ENCODE measurements around the gene FCAMR. TPM values are rescaled to one million over a fixed set of nuclear protein-coding genes. Genes with fewer than 3 reads are reported as not detected.
A peak's percentile ranks its signal among the peaks of the same experiment; 100 is the strongest.

Gene FCAMR, protein sequence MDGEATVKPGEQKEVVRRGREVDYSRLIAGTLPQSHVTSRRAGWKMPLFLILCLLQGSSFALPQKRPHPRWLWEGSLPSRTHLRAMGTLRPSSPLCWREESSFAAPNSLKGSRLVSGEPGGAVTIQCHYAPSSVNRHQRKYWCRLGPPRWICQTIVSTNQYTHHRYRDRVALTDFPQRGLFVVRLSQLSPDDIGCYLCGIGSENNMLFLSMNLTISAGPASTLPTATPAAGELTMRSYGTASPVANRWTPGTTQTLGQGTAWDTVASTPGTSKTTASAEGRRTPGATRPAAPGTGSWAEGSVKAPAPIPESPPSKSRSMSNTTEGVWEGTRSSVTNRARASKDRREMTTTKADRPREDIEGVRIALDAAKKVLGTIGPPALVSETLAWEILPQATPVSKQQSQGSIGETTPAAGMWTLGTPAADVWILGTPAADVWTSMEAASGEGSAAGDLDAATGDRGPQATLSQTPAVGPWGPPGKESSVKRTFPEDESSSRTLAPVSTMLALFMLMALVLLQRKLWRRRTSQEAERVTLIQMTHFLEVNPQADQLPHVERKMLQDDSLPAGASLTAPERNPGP
- not detected in 2 replicates for total RNA-seq (2014; rRNA removed; shearing (Covaris generic))

DNA sequence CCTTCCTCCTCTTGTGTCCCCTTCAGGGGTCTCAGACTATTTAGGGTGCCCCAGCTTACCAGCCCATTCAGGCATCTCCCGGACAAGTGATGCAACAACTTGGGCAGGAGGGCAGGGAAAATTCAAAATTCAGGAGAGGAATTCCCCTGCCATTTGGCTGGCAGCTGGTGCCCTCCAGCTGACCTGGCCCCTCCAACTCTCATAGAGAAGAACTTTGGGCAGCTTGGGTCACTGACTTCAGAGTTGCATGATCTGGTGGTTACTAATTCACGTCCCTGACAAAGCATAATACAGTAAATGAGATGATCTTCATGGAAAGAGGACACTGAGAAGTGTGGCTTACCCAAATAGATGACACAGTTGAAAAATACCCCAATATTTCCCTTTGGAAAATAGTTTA lies at the start of gene FCAMR:
TSS of gene FCAMR (minus strand) at position 15 of the 400 bp plus-strand sequence. CDS start 335 bp downstream, outside the sequence.
- DNase-seq (ENCODE audit: low read depth): no peak

DNA sequence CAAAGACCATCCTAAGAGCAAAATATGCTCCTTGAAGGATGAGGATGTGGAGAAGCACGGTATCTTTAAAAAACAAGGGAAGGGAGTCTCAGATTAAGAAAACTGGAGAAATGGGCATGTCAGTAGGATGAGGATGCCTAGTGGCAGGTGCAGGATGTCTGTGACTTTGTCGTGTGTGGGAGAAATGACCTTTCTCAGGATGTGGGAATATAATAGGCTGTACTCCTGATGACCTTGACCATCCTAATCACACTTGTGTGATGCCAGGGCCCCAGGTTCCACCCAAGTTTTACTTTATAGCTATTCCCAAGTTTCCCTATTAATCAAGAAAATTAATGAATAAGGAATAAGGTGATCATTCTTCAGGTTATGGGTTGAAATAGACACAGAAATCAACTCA lies 49.4 kb upstream of the FCAMR start:
- no peak for DNase-seq (ENCODE audit: low read depth)

DNA sequence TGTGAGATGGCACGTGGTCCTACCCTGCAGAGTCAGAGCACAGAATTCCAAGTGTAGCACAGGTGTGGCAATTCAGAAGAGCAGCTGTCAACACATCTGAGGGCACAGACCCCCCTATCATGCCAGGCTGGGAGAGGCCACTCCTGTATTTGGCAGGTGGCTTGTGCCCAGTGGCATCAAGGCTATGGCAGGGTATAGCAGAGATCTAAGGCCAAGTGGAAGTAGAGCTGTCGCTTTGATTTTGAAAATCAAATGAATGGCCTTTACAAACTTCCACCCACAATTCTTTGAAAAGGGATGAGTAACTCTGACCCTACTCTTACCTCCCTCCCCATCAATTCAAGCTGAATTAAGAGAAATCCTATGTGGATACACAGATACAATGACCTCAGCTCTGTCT lies 48.9 kb upstream of the FCAMR start:
- no peak for DNase-seq (ENCODE audit: low read depth)

DNA sequence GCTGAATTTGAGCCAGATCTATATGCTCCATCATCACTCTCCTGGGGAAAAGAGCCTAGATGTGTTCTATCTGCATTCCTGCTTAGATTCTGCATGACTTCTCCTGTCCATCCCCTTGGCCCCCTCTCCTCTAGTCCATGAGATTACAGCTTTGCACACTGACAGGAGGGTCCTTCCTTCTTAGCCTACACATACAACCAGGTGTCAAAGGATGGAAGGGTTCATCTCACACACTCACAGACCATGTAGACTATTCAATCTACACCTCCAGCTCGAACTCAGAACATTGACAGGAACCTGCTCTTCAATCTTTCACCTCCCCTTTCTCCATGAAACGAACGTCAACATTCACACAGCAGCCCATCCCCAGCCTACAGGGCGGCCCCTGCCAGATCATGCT lies 48.4 kb upstream of the FCAMR start:
- no peak for DNase-seq (ENCODE audit: low read depth)

DNA sequence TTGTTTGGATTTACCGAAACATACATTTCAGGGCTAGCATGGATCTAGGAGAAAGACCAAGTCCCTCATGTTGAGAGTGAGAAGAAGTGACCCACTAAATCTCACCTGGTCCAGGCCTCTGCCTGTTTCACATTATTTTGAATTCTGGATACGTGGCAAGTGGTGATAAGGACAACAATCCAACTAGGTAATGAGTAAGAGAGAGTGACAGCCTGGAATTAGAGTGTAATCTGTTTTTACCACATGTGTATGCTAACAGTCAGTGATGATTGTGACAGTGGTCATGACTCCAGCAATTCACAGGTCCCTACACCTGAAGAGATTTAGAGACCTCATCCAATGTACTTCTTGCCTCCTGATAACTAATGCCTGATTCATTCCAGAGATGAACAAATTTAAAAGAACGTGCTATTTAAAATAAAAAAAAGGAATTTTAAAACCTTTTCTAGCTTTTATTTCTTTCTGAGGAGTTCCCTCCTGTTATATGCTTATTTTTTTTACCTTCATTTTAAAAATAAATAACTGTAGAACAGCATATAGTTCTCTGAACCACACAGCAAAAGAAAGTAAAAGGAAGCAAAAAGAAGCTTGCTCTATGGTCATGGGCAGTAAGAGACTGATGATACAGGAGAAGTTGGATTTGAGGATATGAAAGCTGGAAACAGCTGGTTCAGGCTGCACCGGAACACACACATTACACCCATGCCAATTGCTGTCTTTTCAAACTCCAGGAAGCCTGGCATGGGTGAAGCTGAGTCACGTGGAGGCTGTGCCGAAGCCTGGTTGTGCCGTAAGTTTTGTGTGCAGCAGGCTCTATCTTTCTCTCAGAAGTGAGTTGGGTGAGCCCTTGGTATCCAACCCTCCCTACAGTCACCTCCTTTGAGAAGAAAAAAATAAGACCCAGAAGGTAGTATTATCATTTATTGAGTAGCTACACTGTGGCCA lies 47.6 kb upstream of the FCAMR start:
- peak; percentile 64 for DNase-seq (ENCODE audit: low read depth)

DNA sequence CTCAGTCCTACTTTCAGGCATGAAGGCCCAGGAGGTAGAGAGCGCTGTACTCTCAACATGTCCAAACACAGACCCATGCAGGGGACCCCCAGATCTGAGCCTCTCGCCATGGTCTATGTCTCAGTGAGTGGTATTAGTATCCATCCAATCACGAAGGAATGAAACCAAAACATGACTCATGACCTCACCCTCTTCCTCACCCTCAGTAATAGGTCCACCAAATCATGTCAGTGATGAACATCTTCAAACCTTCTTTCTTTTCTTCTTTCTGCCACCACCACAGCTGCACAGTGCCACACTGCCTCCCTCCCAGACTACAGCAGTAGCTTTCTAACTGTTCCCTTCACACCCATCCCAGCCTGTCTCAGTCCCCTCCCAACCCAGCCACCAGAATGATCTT lies 45.5 kb upstream of the FCAMR start:
- DNase-seq (ENCODE audit: low read depth): no peak

DNA sequence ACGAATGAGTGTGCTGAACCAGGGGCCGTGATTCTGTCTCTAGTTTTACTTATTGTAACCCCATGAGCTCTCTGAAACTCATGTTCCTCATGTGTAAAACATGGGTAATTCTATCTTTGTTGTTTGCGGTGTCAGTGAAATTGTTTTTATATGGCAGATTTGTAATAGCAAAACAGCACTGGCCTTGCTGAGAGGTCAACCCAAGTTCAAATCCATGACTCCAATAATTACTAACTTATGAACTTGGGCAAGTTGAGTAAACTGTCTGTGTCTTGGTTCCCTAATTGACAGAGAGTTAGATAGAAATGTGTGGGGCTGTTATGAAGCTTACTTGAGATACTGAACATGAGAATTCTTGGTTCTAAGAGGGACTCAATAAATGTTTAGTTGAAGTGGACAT lies 44.5 kb upstream of the FCAMR start:
- no peak for DNase-seq (ENCODE audit: low read depth)

DNA sequence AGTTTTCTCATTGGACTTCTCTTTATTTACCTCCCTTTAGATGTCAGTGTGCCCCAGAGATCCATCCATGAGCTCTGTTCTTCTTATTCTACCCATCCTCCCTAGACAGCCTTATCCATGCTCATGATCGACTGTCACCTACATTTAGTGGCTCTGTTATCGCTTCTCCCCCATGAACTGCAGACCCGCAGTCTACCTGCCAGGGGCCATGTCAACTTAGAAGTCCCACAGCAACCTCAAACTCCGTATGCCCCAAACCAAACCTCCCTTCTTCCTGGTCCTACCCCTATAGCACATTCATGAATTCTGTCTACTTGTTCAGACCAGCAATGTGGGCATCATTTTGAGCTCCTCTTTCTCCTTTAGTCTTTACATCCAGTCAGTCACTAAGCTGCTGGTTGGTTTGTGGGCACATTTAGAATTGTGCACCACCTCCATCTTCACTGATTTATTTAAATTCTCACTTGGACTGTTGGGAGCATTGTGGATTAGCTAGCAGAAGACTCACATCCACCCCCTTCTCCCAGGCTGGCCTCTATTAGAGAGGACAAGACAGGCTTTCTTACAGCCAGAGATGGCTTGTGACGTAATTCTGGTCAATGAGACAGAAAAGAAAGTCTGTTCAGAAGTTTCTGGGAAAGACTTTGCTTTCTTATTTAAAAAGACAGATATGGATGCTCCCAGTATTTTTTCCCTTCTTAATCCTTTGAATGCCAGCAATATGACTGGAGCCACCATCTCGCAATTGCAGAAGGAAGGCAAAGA lies 43.2 kb upstream of the FCAMR start:
- DNase-seq (ENCODE audit: low read depth): no peak

DNA sequence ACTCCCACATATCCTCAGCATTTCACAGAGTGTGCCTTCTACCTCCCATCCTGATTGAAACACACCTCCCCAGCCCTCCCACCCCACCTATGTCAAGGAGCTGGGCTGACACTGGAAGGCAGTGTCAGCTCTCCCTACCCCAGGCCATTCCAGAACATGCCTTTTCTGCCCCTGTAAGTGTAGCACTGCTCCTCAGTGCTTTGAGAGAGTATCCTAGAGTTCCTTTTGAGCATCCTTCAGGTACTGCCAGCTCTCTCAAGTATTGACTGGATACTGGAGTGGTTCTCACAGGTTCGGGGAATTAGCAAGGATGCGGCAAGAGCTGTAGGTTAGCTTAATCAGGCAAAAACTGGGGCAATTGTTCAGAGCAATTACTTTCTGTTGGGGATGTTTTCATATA lies 40.5 kb upstream of the FCAMR start:
- no peak for DNase-seq (ENCODE audit: low read depth)

DNA sequence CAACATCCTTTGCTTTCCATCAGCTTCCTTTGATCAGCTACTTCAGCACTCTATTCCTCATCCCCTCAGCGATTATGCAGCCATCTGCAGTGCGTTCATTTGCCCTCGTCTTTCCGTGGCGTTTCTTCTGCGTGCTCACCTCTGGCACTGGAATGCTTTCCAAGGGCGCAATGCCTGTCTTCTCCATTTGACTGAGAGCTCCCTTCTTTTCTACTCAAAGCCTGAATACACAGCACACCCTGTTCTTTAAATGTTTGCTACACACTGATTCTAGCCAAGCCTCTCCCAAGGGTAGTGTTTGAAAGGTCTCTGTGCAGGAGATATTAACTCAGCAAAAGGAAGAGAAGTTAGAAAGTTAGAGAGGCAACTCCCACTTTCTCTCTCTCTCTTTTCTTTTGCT lies 39.7 kb upstream of the FCAMR start:
- no peak for DNase-seq (ENCODE audit: low read depth)

DNA sequence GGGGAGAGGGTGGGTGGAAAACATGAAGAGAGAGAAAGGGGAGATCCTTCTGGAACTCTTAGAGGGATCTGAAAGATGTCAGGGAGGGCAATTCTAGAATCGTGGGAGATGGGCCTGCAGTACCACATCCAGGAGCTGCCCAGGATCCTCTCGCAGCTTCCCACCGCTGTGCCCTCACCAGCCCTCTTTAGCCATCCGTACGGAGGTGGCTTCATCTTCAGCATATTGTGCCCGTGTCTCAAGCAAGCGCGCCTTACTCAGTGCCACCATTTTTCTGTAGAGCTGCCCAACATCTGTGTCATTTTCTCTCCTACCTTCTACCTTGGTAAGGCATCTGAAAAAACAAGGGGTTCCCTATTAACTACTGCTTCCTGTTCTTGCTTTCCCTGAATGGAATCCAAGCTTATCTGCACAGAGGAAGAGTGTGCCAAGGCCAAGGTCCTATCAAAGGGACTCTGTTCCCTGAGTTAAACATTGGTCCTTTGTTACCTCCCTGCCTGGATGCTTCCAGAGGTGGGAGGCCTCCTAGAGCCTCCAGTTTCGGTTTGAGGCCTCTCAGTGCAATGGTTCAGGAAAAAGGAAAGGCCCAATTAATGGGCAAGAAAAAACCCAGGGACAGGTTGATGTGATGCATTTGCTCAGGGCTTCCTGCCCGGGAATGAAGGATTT lies 39.1 kb upstream of the FCAMR start:
- DNase-seq (ENCODE audit: low read depth): no peak

DNA sequence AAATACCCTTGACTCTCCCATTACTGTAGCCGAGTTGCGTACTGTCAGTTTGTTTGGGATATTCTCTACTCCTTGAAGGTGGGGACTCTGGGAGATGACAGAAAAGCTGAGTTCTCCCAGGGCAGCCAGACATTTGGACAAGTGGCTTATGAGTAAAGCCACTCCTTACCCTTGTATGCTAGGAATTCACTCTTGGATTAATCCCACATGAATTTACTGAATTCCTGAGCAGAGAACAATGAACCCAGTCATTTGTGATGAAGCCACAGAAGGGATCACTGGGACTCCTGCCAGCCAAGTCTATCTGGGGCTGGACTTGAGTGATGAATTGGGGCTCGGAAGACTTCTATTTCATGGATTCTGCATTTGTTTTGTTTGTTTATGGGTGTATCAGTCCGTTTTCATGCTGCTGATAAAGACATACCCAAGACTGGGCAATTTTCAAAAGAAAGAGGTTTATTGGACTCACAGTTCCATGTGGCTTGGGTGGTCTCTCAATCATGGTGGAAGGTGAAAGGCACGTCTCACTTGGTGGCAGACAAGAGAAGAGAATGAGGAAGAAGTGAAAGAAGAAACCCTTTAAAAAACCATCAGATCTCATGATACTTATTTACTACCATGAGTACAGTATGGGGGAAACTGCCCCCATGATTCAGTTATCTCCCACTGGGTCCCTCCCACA lies 37.2 kb upstream of the FCAMR start:
- peak; percentile 99 for DNase-seq (ENCODE audit: low read depth)

DNA sequence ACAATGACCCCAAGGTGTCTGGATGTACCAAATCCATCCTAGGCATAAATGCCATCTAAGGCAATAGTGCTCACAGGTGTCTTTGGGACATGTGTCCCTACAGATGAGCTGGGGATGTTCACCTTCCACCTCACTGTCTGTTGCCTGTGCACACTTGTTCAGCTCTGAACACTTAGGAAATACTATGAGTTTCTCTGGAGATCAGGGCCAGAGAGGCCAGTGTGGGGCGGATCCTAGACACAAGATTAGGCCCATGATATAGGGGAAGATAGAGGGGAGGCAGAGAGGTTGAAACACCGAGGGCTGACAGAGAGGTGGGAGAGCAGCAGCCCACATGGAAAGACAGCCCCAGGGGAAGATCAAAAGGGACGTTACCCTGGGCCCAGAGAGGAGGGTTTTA lies 36.7 kb upstream of the FCAMR start:
- DNase-seq (ENCODE audit: low read depth): peak; percentile 9

DNA sequence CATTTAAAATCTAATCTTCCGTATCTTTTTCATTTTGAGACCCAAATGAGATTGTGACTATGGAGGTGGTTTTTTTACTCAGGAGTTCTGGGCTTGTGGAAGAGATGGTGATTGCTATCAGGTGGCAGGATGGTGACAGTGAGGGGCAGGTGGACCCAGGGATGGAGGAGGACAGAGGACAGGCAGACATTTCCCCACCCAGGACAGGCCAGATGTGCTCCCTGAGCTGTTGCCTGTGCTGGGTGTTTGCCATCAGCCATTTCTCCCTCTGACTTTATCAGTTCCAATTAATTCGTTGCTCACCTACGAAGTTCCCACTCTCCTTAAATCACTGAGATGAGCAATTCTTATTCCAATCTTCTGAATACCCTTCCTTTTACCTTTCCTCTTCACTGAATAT lies 35.8 kb upstream of the FCAMR start:
- no peak for DNase-seq (ENCODE audit: low read depth)

DNA sequence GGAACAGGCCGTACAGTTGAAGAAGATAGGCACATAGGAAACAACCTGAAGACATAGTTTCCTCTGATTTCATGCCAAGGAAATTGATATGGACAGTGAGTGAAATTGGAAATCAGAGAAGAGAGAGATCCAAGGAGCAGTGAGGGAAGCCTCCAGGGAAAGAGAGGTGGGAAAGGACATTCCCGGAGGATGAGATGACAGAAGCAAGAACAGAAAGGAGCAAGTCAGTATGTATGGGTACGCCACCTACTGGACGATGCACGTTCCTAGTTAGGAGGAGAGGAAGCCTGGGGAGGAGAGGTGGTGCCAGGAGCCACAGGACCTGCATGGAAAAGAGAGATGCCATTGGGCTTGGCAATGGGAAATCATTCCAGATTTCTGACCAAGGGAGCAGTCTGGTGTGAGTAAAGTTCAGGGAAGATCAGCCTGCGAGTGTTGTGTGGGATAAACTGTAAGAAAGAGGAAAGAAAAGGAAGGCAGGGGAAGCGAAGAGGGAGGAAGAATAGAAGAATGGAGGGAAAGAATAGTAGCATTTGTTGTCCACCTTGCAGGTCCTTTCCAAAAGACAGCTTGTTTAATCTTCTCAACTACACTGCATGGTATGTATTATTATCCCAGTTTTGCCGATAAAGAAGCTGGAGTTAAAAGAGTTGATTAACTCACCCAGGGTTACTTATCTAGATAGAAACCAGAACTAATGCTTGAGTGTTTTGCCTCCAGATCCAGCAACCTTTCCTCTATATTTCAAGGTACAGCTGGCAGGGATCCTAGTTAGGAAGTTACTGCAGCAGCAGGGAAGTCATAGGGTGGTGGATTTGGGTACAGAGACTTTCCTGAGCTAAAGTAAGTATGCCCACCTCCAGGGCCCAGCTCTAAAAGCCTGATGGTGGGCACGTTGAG lies 34.9 kb upstream of the FCAMR start:
- peak; percentile 84 for DNase-seq (ENCODE audit: low read depth)

DNA sequence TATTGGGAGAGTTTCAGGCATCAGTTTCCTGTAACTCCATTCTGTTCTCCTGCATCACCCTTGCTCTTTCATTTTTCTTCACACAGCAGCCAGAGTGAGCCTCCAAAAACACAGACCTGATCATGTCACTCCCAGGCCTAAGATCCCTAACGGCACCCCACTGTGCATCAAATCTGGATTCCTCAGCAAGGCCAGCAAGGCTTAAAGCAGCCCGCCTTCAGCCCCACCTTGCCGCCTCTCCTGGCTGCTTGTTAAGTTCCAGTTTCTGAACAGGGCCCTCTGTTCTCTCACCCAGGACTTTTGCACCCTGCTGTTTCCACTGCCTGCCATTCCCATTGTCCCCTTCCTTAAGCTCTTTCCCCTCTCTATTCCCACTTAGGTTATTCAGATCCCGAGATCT lies 33.0 kb upstream of the FCAMR start:
- no peak for DNase-seq (ENCODE audit: low read depth)

DNA sequence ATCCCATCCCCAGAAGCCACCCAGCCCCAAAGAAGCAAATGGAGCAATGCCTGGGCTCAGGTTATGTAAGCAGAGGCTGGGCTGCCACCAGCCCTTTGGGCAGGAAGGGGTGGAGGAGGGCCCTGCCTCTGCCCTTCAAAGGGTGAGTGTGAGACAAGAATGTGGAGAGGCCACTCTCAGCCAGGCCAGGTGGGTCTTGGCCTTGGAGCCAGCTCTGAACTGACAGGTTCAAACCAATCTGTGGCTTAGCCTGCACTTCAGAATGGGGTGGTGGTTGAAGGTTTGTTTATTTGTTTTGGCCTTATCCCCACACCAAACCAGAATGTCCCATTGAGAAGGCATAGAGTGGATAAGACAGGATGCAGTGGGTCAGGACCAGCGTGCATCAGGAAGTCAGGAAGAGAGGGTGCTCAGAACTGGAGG lies 32.5 kb upstream of the FCAMR start:
- DNase-seq (ENCODE audit: low read depth): peak; percentile 89

DNA sequence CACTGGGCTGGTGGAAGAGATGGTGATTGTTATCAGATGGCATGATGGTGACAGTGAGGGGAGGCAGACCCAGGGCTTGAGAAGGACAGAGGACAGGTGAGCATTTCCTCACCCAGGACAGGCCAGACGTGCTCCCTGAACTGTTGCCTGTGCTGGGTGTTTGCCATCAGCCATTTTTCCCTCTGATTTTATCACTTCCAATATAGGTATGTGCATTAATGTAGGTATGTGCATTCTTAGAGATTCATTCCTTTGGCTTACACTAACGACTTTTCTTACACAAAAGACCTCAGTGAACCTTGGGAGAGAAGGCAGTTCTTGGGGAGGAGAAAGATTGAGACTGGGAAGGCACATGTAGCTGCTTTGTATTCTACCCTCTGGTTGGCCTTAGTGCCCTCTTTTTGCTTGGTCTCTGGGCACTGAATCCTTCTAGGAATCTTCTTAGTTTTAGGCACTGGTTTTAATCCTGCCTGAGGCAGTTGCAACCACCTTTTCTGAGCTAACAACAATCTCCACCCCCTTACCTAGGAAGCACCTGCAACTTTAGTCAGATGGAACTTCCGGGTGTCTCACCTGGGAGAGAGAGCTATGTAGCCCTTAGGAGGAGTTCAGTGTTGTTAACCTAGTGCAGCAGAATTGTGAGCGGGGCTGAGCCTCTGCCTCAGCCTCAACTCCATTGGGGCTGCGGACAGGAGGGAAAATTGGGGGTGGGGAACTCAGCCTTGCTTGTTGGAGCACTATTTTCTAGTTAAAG lies 31.4 kb upstream of the FCAMR start:
- no peak for DNase-seq (ENCODE audit: low read depth)
